SH-SY5Y (cell line): ENCODE measurements around the gene RBM15.

Experiments used
- GATA2 ChIP-seq: IDR thresholded peaks from 2 replicates; pipeline ENCODE4 v1.6.1; 2011; ENCODE audit warnings: mild to moderate bottlenecking, low read depth, low read length
- GATA3 ChIP-seq: IDR thresholded peaks from 2 replicates; pipeline ENCODE4 v1.6.1; 2011; ENCODE audit warnings: low read depth, mild to moderate bottlenecking, low read length, moderate library complexity

The RBM15 gene

DNA sequence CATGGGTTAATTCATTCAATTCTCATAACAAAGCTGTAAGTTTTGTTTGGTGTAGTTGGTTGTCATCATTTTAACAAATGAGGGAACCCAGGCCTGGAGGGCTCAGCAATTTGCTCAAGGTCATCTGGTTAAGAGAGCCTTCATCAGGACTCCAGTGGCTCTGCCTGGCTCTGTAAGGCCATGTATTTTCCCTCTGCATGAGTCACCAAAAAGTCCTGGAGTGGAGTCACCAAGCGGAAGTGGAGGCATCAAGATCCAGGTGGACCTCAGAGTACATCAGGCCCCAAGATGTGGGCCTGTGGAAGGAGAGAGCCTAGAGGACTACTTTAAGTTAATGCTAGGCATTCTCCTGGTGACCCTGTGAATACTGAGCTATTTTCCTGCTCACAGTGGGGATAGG lies 30.0 kb upstream of the RBM15 start:
- TF ChIP-seq GATA2, result no peak
- TF ChIP-seq GATA3, result no peak

DNA sequence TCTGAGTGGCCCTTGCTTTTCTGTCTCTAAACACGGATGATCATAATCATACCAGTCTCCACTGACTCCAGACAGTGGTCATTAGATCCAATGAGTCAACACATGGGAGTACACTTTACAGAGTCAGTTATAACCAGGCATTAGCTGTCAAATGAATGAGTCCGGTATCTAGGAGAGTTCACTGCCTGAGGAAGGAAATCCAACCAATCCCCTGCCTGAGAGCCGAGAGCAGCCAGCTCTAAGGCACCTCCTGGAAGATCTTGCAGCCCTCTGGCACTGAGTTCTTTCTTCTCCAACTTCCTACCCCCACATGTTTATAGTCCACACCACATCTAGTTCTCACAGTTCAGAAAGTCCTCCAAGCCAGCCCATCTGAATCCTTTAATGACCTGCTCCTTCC lies 29.4 kb upstream of the RBM15 start:
- TF ChIP-seq GATA2, result no peak
- no peak for TF ChIP-seq GATA3

DNA sequence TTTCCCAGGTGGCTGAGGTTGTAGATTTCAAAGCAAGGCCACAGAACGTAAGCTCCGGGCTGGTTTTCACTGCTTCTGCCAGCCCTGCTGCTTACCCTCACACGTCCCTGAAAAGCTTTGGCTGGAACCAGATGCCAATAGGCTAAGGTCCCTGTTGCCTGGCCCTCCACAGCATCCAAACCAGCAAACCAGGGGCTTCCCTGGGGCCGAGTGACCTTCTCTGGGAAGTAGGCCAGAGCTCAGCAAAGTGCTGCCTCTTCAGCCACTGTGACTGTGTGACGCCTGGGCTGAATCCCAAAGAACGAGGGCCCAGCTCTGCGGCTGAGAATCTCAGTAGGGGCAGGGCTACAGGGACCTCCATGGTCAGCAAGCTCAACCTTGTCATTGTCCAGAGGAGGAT lies 28.9 kb upstream of the RBM15 start:
- TF ChIP-seq GATA2, result no peak
- TF ChIP-seq GATA3, result no peak

DNA sequence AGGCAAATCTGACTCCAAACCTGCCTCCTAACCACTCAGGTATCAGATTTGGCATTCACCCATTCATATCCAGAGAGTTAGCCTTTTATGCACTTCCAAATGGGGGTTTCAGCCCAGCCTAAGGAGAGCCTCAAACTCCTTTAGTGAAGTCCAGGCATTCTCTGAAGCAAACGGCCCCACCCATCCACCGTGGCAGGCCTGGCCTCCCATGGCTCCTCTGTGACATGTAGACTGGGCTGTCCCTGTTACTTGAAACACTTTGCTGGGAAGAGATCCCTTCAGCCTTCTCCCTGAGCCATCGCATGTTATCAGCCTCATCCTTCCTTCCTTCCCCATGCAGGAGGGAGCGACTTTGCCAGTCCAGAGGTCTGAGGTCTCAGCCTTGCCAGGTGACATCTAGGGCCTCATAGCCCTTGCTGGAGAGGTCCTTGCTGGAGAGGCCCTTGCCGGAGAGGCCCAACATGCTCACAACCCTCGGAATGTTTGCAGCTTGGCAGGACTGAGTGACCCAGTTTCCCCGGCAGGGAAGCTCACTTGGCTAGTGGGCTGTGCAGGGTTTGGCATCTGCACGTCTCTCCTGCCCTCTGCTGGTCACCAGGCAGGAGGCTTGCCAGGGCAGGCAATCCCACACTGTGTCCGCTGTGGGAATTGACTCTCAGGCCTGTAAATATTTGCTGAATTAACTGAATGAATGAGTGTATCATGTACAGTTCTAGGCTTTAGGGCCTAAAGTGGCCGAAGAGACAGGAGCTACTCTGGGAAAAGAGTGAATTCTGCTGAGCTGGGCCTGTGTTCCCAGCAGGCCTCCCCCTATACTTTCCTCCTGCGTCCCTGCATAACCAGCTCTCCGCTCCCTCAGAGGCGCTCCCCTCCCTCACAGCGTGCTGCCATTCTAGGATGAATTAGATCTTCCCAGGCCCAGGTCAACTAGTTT lies 26.7 kb upstream of the RBM15 start:
- TF ChIP-seq GATA2 (no peak), GATA3 (no peak)

DNA sequence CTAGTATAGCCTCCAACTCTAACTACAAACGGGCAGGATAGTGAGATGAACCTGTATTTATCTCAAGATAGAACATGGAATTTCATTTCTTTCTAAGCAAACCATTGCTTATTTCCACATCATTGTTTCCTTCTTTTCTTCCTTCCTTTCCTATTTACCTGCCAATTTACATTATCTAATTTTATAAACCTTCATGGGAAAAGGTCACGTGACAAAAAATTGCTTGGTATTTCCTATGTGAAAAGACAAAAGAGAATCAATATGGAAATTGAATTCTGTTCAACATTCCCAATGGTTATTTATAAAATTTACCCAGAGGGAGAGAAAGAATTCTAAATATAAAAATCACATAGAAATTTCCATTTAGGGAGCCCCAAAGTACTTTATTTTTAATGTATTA lies 22.4 kb upstream of the RBM15 start:
- TF ChIP-seq GATA3 (no peak), GATA2 (no peak)

DNA sequence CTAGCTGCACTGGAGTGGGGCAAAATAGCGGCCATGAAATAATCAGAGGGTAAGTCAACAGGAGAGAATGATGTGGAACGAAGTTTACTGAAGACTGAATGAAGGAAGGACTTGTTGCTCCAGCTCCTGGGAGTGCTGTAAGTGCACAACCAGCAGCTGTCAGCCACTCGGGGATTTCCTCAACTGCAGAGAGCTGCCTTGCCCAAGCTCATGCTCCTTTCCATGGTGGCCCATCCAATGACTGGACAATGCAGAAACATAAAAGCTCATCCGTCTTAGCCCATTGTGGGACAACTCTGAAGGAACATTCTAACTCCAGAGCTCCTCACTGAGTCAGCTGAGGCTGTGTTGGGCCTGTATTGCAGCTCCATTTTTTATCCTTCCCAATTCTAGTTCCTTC lies 21.1 kb upstream of the RBM15 start:
- no peak for TF ChIP-seq GATA2
- TF ChIP-seq GATA3, result no peak

DNA sequence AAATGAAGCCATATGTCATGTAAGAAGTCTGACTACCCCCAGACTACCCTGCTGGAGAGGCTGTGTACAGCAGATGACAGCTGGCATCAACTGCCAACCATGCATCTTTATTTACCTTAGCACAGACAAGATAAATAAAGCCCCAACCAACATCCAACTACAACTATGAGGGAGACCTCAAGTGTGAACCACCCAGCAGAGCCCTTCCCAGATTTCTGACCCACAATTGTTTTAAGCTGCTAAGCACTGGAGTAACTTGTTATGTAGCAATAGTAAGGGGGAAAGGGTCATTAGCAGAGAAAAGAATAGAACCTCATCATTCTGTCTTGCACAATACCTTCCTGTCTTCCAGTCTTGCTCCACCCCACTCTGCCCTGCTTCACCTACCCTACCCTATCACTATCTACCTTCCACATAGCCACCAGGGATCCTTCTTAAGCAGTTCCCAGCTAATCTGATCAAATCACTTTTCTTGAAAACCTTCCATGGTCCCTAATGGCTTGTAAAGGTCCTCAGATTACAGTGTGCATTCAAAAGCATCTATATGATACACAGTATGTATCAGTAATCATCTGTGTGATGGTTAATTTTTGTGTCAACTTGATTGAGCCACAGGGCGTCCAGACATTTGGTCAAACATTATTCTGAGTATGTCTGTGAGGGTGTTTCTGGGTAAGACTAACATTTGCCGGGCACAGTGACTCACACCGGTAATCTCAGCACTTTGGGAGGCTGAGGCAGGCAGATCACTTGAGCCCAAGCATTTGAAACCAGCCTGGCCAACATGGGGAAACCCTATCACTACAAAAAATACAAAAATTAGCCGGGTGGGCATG lies 19.6 kb upstream of the RBM15 start:
- TF ChIP-seq GATA3 (no peak), GATA2 (no peak)

DNA sequence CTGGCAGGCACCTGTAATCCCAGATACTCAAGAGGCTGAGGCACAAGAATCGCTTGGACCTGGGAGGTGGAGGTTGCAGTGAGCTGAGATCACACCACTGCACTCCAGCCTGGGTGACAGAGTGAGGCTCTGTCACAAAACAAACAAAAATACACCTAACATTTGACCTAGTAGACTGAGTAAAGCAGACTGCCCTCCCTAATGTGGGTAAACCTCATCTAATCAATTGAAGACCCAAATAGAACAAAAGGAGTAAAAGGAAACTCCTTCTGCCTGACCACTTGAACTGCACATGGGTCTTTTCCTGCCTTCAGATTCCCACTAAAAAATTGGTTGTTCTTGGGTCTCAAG lies 19.0 kb upstream of the RBM15 start:
- TF ChIP-seq GATA2 (no peak), GATA3 (no peak)

DNA sequence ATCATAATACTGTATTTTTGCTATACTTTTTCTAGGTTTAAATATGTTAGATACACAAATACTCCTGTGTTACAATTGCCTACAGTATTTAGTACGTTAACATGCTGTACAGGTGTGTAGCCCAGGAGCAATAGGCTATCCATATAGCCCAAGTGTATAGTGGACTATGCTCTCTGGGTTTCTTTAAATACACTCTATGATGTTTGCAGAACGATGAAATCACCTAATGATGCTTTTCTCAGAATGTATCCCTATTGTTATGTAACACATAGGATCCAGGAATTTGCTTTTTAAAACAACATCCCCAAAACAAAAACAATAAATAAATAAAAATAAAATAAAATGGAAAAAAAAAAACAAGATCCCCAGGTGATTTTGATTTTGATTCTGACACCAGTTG lies 18.1 kb upstream of the RBM15 start:
- TF ChIP-seq GATA3 (no peak), GATA2 (no peak)

DNA sequence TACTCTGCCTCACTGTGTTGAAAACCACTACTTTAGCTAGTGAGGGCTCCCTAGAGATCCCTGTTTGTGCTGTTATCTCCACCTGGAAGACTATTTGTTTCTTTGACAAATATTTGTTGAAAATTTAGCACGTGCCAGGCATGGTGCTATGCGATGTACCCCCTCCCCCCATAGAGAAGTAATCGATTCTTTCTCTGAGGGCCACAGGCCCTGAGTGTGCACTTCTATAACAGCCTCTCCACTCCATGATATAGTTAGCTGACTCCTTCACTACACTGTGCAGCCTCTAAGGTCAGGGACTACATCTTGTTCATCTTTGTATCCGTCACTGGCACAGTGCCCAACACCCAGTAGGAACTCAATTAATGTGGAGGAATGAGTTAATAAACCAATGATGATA lies 17.3 kb upstream of the RBM15 start:
- TF ChIP-seq GATA2 (no peak), GATA3 (no peak)

DNA sequence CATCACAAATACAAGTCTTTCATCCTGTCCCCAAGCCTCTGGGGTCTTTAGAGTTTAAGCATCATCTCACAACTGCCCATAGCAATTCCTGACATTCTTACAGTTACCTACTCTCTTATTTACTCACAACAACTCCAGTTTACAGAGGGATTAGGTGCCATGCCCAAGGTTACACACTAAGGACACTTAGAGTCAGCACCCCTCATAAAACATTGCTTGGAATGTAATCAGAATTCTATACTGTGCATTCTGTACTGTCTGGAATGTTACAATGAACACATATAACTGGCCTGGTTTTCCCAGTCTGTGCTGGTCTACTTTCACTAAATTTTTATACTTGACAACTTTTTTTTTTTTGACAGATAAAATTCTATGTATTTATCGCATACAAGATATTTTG lies 14.5 kb upstream of the RBM15 start:
- no peak for TF ChIP-seq GATA3
- no peak for TF ChIP-seq GATA2

DNA sequence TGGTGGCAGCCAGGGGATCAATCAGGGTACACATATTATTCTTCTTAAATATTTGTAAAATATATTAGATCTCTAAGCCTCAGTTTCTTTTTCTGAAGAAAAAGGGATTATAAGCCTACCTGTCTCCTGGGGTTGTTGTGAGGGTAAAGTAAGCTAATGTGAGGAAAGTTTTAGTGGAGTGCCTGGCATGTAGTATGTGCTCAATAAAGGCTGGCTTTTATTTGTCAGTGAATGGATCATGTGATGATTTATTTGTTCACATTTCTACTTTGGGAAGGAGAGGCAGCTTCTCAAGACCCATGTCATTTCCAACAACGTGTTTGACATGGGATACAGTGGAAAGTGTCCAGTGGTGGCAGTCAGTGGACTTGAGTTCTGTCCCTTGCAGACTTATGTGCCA lies 12.4 kb upstream of the RBM15 start:
- TF ChIP-seq GATA3, result no peak

DNA sequence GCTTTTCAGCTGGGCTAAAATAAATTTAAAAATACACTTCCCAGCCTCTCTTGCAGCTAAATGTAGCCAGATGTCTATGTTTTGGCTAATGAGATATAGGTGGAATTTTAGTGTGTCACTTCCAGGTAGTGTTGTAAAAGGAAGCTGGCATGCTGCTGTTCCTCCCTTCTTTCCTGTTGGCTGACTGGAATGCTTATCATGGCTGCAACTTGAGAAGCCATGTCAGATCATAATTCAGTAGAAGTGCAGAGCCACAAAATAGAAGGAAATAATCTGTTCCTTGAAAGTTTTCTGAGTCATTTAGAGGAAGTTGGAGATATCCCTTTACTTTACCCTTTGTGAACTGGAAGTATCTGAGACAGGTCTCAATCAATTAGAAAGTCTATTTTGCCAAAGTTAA lies 10.9 kb upstream of the RBM15 start:
- TF ChIP-seq GATA3, result no peak
- TF ChIP-seq GATA2, result no peak

DNA sequence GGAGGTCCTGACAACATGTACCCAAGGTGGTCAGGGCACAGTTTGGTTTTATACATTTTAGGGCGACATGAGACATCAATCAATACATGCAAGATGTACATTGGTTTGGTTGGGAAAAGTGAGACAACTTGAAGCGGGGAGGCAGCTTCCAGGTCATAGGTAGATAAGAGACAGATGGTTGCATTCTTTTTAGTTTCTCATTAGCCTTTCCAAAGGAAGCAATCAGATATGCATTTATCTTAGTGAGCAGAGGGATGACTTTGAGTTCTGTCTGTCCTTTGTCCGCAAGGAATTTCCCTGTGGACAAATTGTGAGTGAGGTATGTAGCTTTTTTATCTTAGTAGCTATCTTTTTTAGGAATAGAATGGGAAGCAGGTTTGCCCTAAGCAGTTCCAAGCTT lies 10.5 kb upstream of the RBM15 start:
- no peak for TF ChIP-seq GATA2
- TF ChIP-seq GATA3, result no peak

DNA sequence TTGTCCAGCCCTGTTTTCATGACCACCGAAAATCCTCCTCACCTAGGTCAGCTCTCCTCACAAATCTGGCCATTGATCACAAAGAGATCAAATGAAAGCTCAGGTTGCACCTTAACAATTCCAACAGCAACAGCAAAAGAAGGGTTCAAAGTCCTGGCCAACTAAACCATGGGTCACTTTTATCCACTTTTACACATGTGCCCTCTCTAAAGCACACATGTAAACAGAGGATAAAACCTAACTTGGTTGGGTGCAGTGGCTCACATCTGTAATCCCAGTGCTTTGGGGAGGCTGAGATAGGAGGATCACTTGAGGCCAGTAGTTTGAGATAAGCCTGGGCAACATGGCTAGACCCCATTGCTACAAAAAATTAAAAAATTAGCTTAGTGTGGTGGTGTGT lies 3.9 kb upstream of the RBM15 start:
- TF ChIP-seq GATA2, result no peak
- TF ChIP-seq GATA3, result no peak
